DMS153 treated with DMSO at 0.1 percent for 48 hours (cell line): Measurements from ENCODE around the gene RASGRP4.
"Not testable (repeated sequence)": the region's sequence is repeated elsewhere in the genome, so short reads cannot be mapped to it uniquely, and the experiment has no call there.

Experiments used
- DNase-seq: peaks from one replicate; lab custom pipeline; 2025; ENCODE audit not compliant: unreplicated experiment; lab: John Stamatoyannopoulos, UW

Gene RASGRP4, protein sequence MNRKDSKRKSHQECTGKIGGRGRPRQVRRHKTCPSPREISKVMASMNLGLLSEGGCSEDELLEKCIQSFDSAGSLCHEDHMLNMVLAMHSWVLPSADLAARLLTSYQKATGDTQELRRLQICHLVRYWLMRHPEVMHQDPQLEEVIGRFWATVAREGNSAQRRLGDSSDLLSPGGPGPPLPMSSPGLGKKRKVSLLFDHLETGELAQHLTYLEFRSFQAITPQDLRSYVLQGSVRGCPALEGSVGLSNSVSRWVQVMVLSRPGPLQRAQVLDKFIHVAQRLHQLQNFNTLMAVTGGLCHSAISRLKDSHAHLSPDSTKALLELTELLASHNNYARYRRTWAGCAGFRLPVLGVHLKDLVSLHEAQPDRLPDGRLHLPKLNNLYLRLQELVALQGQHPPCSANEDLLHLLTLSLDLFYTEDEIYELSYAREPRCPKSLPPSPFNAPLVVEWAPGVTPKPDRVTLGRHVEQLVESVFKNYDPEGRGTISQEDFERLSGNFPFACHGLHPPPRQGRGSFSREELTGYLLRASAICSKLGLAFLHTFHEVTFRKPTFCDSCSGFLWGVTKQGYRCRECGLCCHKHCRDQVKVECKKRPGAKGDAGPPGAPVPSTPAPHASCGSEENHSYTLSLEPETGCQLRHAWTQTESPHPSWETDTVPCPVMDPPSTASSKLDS

GRCh38 chr19:38425810-38426466 lies at the start of gene RASGRP4:
Gene RASGRP4 (minus strand): TSS chr19:38426219. CDS start chr19:38426091, 128 bp downstream.
- no peak for DNase-seq

DNA sequence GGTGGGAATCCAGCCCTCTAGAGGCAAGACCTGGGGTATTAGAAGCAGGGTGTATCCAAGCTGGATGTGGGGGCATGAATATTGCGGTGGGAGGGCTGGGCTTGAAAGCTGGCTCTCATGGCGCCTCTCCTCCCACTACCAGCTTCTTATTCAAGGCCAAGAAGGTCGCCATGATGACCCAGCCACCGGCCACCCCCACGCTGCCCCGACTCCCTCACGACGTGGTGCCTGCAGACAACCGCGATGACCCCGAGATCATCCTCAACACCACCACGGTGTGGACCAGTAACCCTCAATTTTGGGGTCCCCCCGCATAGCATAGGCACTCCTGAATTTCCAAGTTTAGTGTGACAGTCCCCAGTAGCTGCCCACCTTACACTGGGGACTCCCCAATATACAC lies 49.2 kb upstream of the RASGRP4 start:
- no peak for DNase-seq

GRCh38 chr19:38473201-38473600 lies 47.2 kb upstream of the RASGRP4 start:
- no peak for DNase-seq

GRCh38 chr19:38472725-38473124 lies 46.7 kb upstream of the RASGRP4 start:
- not testable (repeated sequence) for DNase-seq

- no peak for DNase-seq
Measured at GRCh38 chr19:38470788-38471480, 44.9 kb upstream of the RASGRP4 start.

- no peak for DNase-seq
Measured at GRCh38 chr19:38469151-38469550, 43.1 kb upstream of the RASGRP4 start.

DNA sequence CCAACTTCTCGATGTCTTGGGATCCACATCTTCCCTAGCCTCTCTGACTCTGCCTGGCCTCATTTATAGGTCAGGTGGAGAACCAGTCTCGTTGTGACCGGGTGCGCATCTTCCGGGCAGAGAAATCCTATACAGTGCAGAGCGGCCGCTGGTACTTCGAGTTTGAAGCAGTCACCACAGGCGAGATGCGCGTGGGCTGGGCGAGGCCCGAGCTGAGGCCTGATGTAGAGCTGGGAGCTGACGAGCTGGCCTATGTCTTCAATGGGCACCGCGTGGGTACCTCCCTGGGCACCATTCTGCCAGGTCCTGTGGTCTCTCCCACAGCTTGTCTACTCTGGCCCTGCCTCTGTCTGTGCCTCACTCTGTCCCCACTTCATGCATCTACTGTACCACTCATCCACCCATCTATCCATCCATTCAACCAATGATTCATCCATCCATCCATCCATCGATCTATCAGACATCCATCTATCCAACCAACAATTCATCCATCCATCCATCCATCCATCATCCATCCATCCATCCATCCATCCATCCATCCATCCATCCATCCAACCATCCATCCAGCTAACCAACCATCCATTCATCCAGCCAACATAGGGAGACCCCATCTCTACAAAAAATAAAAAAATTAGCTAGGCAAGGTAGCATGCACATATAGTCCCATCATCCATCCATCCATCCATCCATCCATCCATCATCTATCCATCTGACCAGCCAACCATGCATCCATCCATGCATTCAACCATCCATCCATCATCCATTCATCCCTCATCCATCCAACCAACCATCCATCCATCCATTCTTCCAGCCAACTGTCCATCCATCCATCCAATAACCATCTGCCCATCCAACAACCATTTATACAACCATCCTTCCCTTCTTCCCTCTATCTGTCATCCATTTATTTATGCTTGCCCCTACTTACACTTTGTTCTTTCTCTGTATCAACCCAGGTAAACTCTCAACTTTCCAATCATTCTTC lies 41.8 kb upstream of the RASGRP4 start:
- DNase-seq, result no peak

GRCh38 chr19:38466050-38466449 lies 40.0 kb upstream of the RASGRP4 start:
- no peak for DNase-seq

- DNase-seq, result no peak
Measured at GRCh38 chr19:38464421-38465082, 38.5 kb upstream of the RASGRP4 start.

GRCh38 chr19:38463365-38463764 lies 37.3 kb upstream of the RASGRP4 start:
- DNase-seq, result no peak

DNA sequence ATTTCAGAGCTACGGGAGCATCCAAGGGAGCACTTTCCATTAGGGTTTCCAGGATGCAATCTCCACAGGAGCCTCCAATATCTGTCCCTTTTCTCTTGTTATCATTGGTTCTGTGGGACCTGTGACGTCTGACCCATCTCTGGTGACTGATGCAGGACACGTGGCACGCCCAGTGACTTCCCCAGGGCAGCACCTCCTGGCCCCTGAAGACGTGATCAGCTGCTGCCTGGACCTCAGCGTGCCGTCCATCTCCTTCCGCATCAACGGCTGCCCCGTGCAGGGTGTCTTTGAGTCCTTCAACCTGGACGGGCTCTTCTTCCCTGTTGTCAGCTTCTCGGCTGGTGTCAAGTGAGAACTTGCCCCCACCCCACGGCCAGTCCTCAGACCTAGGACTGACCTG lies 33.0 kb upstream of the RASGRP4 start:
- DNase-seq, result no peak

DNA sequence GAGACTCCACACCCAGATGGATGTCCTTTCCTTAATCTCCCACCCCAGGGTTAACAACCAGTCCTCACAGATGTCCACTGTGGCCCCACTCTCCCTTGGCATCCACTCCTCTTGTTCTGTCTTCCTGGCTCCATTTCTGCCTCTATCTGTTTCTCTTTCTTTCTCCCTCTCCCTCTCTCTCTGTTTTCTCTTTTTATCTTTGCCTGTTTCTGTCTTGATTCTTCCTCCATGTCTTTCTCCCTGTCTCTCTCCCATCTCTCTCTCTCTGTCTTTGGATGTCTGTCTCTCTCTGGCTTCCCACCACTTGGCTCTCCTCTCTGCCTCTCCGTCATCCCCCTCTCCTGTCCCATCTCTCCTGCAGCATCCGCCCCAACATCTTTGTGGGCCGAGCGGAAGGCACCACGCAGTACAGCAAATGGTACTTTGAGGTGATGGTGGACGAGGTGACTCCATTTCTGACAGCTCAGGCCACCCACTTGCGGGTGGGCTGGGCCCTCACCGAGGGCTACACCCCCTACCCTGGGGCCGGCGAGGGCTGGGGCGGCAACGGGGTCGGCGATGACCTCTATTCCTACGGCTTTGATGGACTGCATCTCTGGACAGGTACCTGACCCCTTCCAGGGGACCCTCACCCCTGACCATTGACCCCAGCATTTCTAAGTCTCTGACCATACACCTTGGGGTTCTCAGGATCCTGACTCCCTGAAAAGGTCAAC lies 31.8 kb upstream of the RASGRP4 start:
- no peak for DNase-seq

DNA sequence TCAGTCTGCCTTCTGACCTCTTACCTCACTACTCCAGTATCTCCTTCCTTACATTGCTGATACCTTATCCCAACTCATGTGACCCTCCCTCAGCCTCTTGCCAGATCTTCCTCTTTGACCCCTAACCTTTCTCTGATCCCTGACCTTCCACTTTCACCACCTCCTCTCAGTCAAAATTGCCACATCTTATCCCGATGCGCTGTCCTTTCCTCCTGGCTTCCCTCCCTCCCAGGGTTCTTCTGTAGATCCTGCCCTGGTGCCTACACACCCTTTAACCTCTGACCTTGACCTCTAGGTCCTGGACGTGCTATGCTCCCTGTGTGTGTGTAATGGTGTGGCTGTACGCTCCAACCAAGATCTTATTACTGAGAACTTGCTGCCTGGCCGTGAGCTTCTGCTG lies 31.2 kb upstream of the RASGRP4 start:
- no peak for DNase-seq

DNA sequence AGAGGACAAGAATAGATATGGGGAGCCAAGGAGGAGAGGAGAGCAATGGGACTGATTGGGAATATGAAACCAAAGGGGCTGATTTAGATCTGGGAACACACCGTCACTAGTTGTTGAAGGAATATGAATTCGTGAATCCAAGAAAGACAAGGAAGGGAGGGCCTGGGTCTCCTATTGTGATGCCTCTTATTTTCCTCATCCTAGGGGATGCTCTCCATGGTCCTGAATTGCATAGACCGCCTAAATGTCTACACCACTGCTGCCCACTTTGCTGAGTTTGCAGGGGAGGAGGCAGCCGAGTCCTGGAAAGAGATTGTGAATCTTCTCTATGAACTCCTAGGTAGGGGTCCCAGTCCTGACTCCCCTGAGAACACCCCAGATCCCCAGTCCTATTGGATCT lies 29.0 kb upstream of the RASGRP4 start:
- DNase-seq, result no peak

- no peak for DNase-seq
Measured at GRCh38 chr19:38453596-38453995, 27.6 kb upstream of the RASGRP4 start.

DNA sequence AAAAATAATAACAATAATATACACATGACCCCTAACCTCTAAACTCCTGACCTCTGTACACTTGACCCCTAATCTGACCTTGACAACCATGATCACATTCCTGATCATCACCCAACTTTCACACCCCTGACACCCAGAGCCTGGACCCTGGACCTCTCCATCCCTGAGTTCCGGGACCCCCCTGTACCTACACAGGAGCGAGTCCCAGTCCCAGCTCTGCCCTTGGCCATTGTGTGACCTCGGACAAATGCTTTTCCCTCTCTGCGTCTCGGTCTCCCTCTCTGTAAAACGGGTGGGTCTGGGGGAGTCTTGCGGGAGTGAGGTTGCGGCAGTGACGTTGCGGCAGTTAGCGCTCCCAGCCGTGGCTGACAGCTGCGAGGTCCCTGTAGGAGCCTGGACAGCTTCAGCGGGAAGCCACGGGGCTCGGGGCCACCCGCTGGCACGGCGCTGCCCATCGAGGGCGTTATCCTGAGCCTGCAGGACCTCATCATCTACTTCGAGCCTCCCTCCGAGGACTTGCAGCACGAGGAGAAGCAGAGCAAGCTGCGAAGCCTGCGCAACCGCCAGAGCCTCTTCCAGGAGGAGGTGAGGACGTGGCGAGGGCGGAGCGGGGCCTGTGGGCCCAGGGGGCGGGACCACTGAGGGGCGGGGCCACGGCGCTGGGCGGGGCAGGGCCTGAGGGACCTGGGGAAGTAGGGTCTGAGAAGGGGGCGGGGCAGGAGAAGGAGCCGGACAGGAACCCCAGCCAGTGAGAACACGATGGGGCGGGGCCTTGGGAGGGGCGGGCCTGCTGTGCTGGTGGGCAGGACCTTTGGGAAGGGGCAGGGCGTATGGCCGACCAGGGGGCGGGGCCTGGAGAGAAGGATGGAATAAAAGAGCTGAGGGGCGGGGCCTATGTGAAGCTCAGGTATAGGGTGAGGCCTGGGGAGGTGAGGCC lies 26.7 kb upstream of the RASGRP4 start:
- DNase-seq, result no peak

- no peak for DNase-seq
Measured at GRCh38 chr19:38451629-38452028, 25.6 kb upstream of the RASGRP4 start.

- no peak for DNase-seq
Measured at GRCh38 chr19:38451036-38451435, 25.0 kb upstream of the RASGRP4 start.
